Transverse colon (tissue), 4 donors: ENCODE data around the gene DDX42. TPM values are rescaled to one million over a fixed set of nuclear protein-coding genes. Genes with fewer than 3 reads are reported as not detected.

Source experiments
- DNase-seq: peaks from one replicate; pipeline ENCODE4 v3.0.0-alpha.2; 2019
- H3K27ac ChIP-seq, 4 donors: fragments of 200-600 bp; sonication (generic); 2 replicates each; pipeline ENCODE4 v1.5.1; 2016 to 2018; ENCODE audit warnings: inconsistent platforms in 4 of 4
- H3K27me3 ChIP-seq: fragments of 200-600 bp; sonication (generic); 2 replicates; pipeline ENCODE4 v1.5.1; 2017; ENCODE audit warnings: inconsistent platforms
- H3K36me3 ChIP-seq, 4 donors: fragments of 200-600 bp; sonication (generic); 2 replicates each; pipeline ENCODE4 v1.5.1; 2017 to 2019; ENCODE audit warnings: inconsistent platforms in 4 of 4
- H3K4me1 ChIP-seq, 4 donors: fragments of 200-600 bp; sonication (generic); 2 replicates each; pipeline ENCODE4 v1.5.1; 2017 to 2020; ENCODE audit warnings: inconsistent platforms in 4 of 4
- H3K4me3 ChIP-seq, 4 donors: fragments of 200-600 bp; sonication (generic); 1 replicate in 1 of 4; 2 replicates in 3 of 4; pipeline versions ENCODE4 v1.5.1 to v1.6.1; 2017 to 2019; ENCODE audit warnings: inconsistent platforms in 4 of 4
- H3K9me3 ChIP-seq, 2 donors: fragments of 200-600 bp; sonication (generic); 2 replicates each; pipeline ENCODE4 v1.5.1; 2017 to 2019; ENCODE audit warnings: inconsistent platforms in 2 of 2
- CTCF ChIP-seq, 5 experiments: fragments of 200-600 bp in 3 of 5; fragments of 450-650 bp in 2 of 5; sonication (generic) in 3 of 5; IDR thresholded peaks; 1 replicate in 2 of 5; 2 replicates in 3 of 5; pipeline ENCODE4 v1.5.1; 2016 to 2017; ENCODE audit warnings: antibody characterized with exemption in 5 of 5, inconsistent platforms in 3 of 5, mild to moderate bottlenecking in 2 of 5, moderate library complexity in 1 of 5
- EP300 ChIP-seq: sonication (generic); formaldehyde crosslinking; IDR thresholded peaks from one replicate; pipeline ENCODE4 v1.6.1; 2017; ENCODE audit warnings: antibody characterized with exemption, low read depth
- POLR2A ChIP-seq: fragments of 450-650 bp; IDR thresholded peaks from one replicate; pipeline ENCODE4 v1.6.1; 2016; ENCODE audit warnings: antibody characterized with exemption, mild to moderate bottlenecking, moderate library complexity
- POLR2AphosphoS5 ChIP-seq, 3 donors: sonication (generic); formaldehyde crosslinking; IDR thresholded peaks; one replicate each; pipeline ENCODE4 v1.6.1; 2016; ENCODE audit warnings: antibody characterized with exemption in 3 of 3
- WGBS, 2 donors: methylation state at CpG; one replicate each; pipeline ENCODE4 v1.1.5; 2018; ENCODE audit warnings: low coverage in 1 of 2; 5-methylcytosine and 5-hydroxymethylcytosine counted together
- in situ Hi-C, 4 donors: fragments of 200-750 bp; cut with MboI; loops; one replicate each; pipeline versions ENCODE4 v1.15.0 to v1.15.1; 2017; ENCODE audit warnings: low sequenced_read_pairs in 3 of 4, low pct_ligation_motif_present in 1 of 4, low pct_unique_long_range_greater_than_20kb in 1 of 4
- intact Hi-C: fragments of 100-400 bp; cut with DNase I; formaldehyde crosslinking; loops from one replicate; pipeline ENCODE4 v1.15.1; 2023; ENCODE audit warnings: low total_unique reads
- total RNA-seq, 4 donors: library from RNA; depleted of rRNA; stranded (reverse); fragments of >200 nt; gene quantifications; one replicate each; pipeline ENCODE4 v1.1.0, GENCODE V29; 2016

The DDX42 gene
- total RNA-seq, 4 donors from 2014 or later, result 71.8 to 129 (median 99.4) TPM

GRCh38 chr17:63762161-63763078 lies 11.6 kb upstream of the DDX42 start:
- intact Hi-C loops (no loop called here), in situ Hi-C loops (no loop called here)
- Histone ChIP-seq H3K4me3 (no peak overlapping the region), H3K4me1 (peaks cover 0 to 17% (median 4%) of the 10 kb centered on the region in 4 donors), H3K27ac (peak overlapping the region; percentile 52 to 60 (median 56)), H3K36me3 (peaks cover 0 to 51% (median 17%) of the 10 kb centered on the region in 4 donors), H3K9me3 (no peaks in the 10 kb centered on the region), H3K27me3 (no peaks in the 10 kb centered on the region)
- 54 to 67% methylated on average over 5 of the region's 5 CpGs for WGBS, 2 donors
- no peak for DNase-seq
- TF ChIP-seq EP300 (no peak), POLR2A (no peak), POLR2AphosphoS5 (IDR thresholded peaks at IDR 0.05) (no peak), CTCF (IDR thresholded peaks at IDR 0.05) (no peak)

DNA sequence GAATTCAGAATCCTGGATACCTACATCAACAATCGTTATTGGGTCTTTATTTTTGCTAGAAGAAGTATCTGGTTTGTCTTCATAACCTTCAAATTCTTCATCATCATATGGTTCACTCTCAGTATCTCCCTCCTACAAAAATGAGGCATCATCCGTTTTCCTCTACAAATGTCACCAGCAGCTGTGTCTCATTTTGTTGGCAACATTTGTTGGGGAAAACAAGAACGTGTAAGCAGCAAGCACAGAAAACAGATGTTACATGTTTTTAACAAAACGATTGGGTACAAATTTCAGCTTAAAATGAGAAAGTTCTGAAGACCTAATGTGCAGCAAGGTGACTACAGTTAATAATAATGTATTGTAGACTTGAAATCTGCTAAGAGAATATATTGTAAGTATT lies 9.3 kb upstream of the DDX42 start:
- Histone ChIP-seq H3K27ac (no peak overlapping the region), H3K36me3 (peaks cover 0 to 39% (median 16%) of the 10 kb centered on the region in 4 donors), H3K4me3 (no peak overlapping the region), H3K27me3 (no peaks in the 10 kb centered on the region), H3K9me3 (no peaks in the 10 kb centered on the region), H3K4me1 (peaks cover 0 to 17% (median 4%) of the 10 kb centered on the region in 4 donors)
- intact Hi-C loops, result no loop called here
- no peak for DNase-seq
- 77 to 82% methylated on average over 4 of the region's 4 CpGs for WGBS, 2 donors
- TF ChIP-seq POLR2AphosphoS5 (IDR thresholded peaks at IDR 0.05) (no peak), POLR2A (no peak), CTCF (IDR thresholded peaks at IDR 0.05) (no peak), EP300 (no peak)
- in situ Hi-C loops, result no loop called here

DNA sequence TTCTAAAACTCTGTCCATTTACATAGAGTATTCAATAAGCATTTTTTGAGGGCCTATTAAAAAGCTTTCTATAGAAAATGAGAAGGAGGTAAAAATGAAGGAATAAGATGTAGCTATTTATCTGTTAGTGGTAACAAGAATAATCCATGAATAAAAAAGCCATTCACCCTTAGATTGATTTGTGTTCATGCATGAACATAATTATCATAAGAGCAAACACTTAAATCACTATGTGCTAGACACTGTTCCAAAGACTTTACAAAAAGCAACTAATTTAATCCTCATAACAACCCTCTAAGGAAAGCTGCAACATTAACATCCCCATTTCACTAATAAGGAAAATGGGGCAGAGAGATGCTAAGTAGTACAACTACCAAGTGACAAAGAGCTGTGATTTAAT lies 7.2 kb upstream of the DDX42 start:
- H3K27ac ChIP-seq, result no peak overlapping the region
- intact Hi-C loops, result no loop called here
- no peak for TF ChIP-seq POLR2AphosphoS5 (IDR thresholded peaks at IDR 0.05)
- no peak for TF ChIP-seq EP300
- TF ChIP-seq POLR2A, result no peak
- TF ChIP-seq CTCF (IDR thresholded peaks at IDR 0.05), result no peak
- H3K9me3 ChIP-seq, result no peaks in the 10 kb centered on the region
- H3K27me3 ChIP-seq, result no peaks in the 10 kb centered on the region
- H3K36me3 ChIP-seq, result peaks cover 0 to 26% (median 12%) of the 10 kb centered on the region in 4 donors
- H3K4me1 ChIP-seq, result peaks cover 4 to 19% (median 6%) of the 10 kb centered on the region in 4 donors
- in situ Hi-C loops, result no loop called here
- no peak overlapping the region for H3K4me3 ChIP-seq
- DNase-seq, result no peak

DNA sequence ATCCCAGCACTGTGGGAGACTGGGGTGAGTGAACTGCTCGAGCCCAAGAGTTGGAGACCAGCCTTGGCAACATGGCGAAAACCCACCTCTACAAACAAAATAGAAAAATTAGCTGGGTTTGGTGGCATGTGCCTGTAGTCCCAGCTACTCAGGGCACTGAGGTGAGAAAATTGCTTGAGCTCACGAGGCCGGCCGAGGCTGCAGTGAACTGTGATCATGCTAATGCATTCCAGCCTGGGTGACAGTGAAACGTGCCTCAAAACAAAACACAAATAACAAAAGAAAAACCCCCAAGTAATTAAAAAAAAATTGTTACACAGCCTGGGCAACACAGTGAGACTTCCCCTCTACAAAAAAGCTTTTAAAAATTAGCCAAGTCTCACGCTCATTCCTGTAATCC lies 5.5 kb upstream of the DDX42 start:
- TF ChIP-seq CTCF (IDR thresholded peaks at IDR 0.05) (no peak), POLR2AphosphoS5 (IDR thresholded peaks at IDR 0.05) (no peak), POLR2A (no peak), EP300 (no peak)
- no peak overlapping the region for H3K4me3 ChIP-seq
- H3K36me3 ChIP-seq, result peaks cover 0 to 18% (median 7%) of the 10 kb centered on the region in 4 donors
- H3K4me1 ChIP-seq, result peaks cover 0 to 20% (median 12%) of the 10 kb centered on the region in 4 donors
- H3K27ac ChIP-seq, result no peak overlapping the region
- H3K9me3 ChIP-seq, result no peaks in the 10 kb centered on the region
- in situ Hi-C loops (no loop called here), intact Hi-C loops (no loop called here)
- WGBS, 2 donors, result 89% methylated on average over 7 of the region's 7 CpGs; no CpG with 5 or more reads in 1 of the 2 donors
- DNase-seq, result no peak
- H3K27me3 ChIP-seq, result no peaks in the 10 kb centered on the region
